ENCODE results near the gene TMEM35A. TPM values are rescaled to one million over a fixed set of nuclear protein-coding genes. Genes with fewer than 3 reads are reported as not detected.

TMEM35A gene
- total and polyA plus RNA-seq, 9 of the 15 experiments (the other 6 are each of a cell fraction or from before 2014, with no cell fraction given) = not detected

GRCh38 chrX:101051549-101052302 is 27.0 kb upstream of the TMEM35A start, which contains the start of gene TRMT2B (continued):
- TF ChIP-seq GMEB1 (CRISPR knock-in tag; IDR thresholded peaks at IDR 0.05) (peak; percentile 58), NR2C2 (CRISPR knock-in tag; IDR thresholded peaks at IDR 0.05) (no peak), NR2C2 (tag; IDR thresholded peaks at IDR 0.05) (peak; percentile 67), CHD7 (IDR thresholded peaks at IDR 0.05; ENCODE audit: low read depth, low read length) (no peak), ATF7 (IDR thresholded peaks at IDR 0.05) (peak; percentile 47), CREM (IDR thresholded peaks at IDR 0.05; ENCODE audit: low read depth) (peak; percentile 8; the same call in 1 of the 2 replicates), C11orf30 (IDR thresholded peaks at IDR 0.05; ENCODE audit: low read depth) (no peak), ELF1 (tag; IDR thresholded peaks at IDR 0.05) (peak; percentile 83), RBFOX2 (IDR thresholded peaks at IDR 0.05; ENCODE audit: low read depth, low read length) (peak; percentile 83), SREBF1 (IDR thresholded peaks at IDR 0.05; ENCODE audit: borderline replicate concordance, low read depth, low read length) (no peak), POLR2H (tag; IDR thresholded peaks at IDR 0.05; ENCODE audit: low read depth) (0 out of 2 replicates have a peak, but pooled peaks have one; percentile 54), KDM5B (IDR thresholded peaks at IDR 0.05; ENCODE audit: insufficient replicate concordance, low read depth, low read length) (peak; percentile 68), ZNF551 (CRISPR knock-in tag; IDR thresholded peaks at IDR 0.05) (no peak), PHF8 (IDR thresholded peaks at IDR 0.05; ENCODE audit: borderline replicate concordance, low read length) (peak; percentile 65), FOXK2 (conservative IDR thresholded peaks at IDR 0.05 in 1 of 2, IDR thresholded peaks at IDR 0.05 in 1 of 2; ENCODE audit: low read depth in 2 of 2) (peak in 1 of 2 experiments; percentile 29; a peak in 1 of 4 replicates)

All from K562 (cell line).